ENCODE data around the gene NTM. TPM values are rescaled to one million over a fixed set of nuclear protein-coding genes. Genes with fewer than 3 reads are reported as not detected.

Gene NTM
- polyA plus RNA-seq, 1 donor (not counting 4 experiments of a cell fraction or from before 2014, with no cell fraction given) = 47.9 TPM

DNA sequence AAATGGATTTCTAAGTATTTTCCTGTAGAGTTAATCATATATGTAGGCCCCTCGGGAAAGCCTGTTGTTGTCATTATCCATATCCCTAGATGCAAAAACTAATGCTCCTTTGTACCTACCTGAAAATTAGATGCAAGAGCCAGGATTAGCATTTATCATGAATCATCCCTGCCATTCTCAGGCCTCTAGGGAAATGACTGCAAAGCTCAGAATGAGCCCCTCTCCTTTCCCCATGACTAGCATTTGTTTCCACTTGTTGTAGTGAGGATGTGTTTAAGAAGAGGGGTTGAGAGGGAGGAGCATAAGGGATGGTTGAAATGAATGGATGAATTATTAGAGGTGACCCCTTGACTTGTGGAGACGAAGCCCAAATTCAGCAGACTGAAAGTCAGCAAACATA lies 537.9 kb downstream of the NTM start:
- no peak overlapping the region for H3K4me3 ChIP-seq (ENCODE audit: control insufficient read depth in 2 of 3, extremely low read depth in 1 of 3, insufficient read depth in 2 of 3, low read depth in 1 of 3, low read length in 3 of 3)
- TF ChIP-seq, protein P1, sequence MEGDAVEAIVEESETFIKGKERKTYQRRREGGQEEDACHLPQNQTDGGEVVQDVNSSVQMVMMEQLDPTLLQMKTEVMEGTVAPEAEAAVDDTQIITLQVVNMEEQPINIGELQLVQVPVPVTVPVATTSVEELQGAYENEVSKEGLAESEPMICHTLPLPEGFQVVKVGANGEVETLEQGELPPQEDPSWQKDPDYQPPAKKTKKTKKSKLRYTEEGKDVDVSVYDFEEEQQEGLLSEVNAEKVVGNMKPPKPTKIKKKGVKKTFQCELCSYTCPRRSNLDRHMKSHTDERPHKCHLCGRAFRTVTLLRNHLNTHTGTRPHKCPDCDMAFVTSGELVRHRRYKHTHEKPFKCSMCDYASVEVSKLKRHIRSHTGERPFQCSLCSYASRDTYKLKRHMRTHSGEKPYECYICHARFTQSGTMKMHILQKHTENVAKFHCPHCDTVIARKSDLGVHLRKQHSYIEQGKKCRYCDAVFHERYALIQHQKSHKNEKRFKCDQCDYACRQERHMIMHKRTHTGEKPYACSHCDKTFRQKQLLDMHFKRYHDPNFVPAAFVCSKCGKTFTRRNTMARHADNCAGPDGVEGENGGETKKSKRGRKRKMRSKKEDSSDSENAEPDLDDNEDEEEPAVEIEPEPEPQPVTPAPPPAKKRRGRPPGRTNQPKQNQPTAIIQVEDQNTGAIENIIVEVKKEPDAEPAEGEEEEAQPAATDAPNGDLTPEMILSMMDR (optimal IDR thresholded peaks at IDR 0.05 in 1 of 3, IDR thresholded peaks at IDR 0.05 in 1 of 3, conservative IDR thresholded peaks at IDR 0.05 in 1 of 3; ENCODE audit: extremely low read depth in 1 of 3, insufficient read depth in 2 of 3, low read length in 3 of 3) = no peak
- TF ChIP-seq EZH2 (IDR thresholded peaks at IDR 0.05; ENCODE audit: low read length) = no peak
- no peak overlapping the region for H3K4me2 ChIP-seq (ENCODE audit: control insufficient read depth, extremely low read depth, insufficient read depth, low read depth, low read length)
- peaks cover 0 to 3% of the 10 kb centered on the region in 2 experiments for H3K36me3 ChIP-seq (ENCODE audit: control insufficient read depth in 2 of 2, extremely low read depth in 1 of 2, insufficient read depth in 2 of 2, low read length in 2 of 2)
- no peaks in the 10 kb centered on the region for H3K9me3 ChIP-seq (ENCODE audit: control insufficient read depth, low read depth, low read length)
- peaks cover 34% of the 10 kb centered on the region for H3K79me2 ChIP-seq (ENCODE audit: control insufficient read depth, insufficient read depth, low read length)
- no peak overlapping the region for H3K27ac ChIP-seq (ENCODE audit: control insufficient read depth, insufficient read depth, low read length)
- dilution Hi-C loops (cut with MboI; ENCODE audit: extremely low pct_ligation_motif_present, low sequenced_read_pairs) = no loop called here
- H3K4me1 ChIP-seq (ENCODE audit: control insufficient read depth, extremely low read depth, insufficient read depth, low read length) = peaks cover 38% of the 10 kb centered on the region
- no peak overlapping the region for H2AFZ ChIP-seq (ENCODE audit: control insufficient read depth, low read length)
- no peaks in the 10 kb centered on the region for H4K20me1 ChIP-seq (ENCODE audit: control insufficient read depth, extremely low read depth, insufficient read depth, low read length)
- H3K27me3 ChIP-seq (ENCODE audit: control insufficient read depth, extremely low read depth, insufficient read depth, low read length) = no peaks in the 10 kb centered on the region
- FAIRE-seq (peak; percentile 39), DNase-seq (ENCODE audit: low read depth, low spot score) (no peak)
- H3K9me1 ChIP-seq (ENCODE audit: control insufficient read depth, extremely low read depth, insufficient read depth, low read length) = no peaks in the 10 kb centered on the region
- H3K9ac ChIP-seq (ENCODE audit: control insufficient read depth, extremely low read depth, insufficient read depth, low read length) = no peak overlapping the region

DNA sequence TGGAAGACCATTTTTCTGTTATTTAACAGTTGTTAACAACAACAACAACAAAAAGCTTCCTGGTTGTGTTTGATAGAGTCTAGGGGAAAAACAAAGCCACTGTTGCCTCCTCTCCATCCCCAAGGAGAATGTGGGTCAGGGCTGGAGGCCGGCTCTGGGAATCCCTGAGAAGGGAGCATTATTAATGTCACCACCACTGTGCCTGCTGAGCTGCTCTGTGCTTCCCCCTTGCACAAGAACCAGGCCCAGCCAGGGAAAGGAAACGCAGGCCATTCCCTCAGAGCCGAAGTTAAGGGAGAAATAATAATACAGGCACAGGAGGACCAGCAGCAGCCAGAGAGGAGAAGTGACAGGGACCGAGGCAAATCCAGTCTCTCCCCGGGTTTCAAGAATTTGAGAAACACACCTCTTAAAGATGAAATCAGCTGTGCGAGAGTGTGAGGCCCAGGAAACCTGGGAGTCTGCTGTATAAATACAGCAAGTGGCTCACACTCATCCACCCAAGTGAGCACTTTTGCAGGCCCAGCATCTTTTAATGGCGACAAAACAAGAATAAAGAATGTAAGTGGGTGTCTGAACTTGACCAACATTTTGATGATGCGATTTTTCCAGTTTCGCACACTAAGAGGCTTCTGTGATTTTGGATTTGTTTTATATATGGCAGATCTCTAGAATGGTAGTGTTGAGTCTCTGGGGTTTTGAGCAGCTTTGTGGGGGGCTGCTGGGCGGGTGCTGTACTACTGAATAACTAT lies 539.2 kb downstream of the NTM start:
- Histone ChIP-seq H3K36me3 (ENCODE audit: control insufficient read depth in 2 of 2, extremely low read depth in 1 of 2, insufficient read depth in 2 of 2, low read length in 2 of 2) (peaks cover 0 to 3% of the 10 kb centered on the region in 2 experiments), H3K9ac (ENCODE audit: control insufficient read depth, extremely low read depth, insufficient read depth, low read length) (peak overlapping the region; percentile 73), H3K27ac (ENCODE audit: control insufficient read depth, insufficient read depth, low read length) (peak overlapping the region; percentile 52), H3K27me3 (ENCODE audit: control insufficient read depth, extremely low read depth, insufficient read depth, low read length) (no peaks in the 10 kb centered on the region), H4K20me1 (ENCODE audit: control insufficient read depth, extremely low read depth, insufficient read depth, low read length) (no peaks in the 10 kb centered on the region), H3K9me3 (ENCODE audit: control insufficient read depth, low read depth, low read length) (no peaks in the 10 kb centered on the region), H3K9me1 (ENCODE audit: control insufficient read depth, extremely low read depth, insufficient read depth, low read length) (no peaks in the 10 kb centered on the region), H2AFZ (ENCODE audit: control insufficient read depth, low read length) (no peak overlapping the region), H3K4me1 (ENCODE audit: control insufficient read depth, extremely low read depth, insufficient read depth, low read length) (peaks cover 44% of the 10 kb centered on the region), H3K79me2 (ENCODE audit: control insufficient read depth, insufficient read depth, low read length) (peaks cover 46% of the 10 kb centered on the region), H3K4me2 (ENCODE audit: control insufficient read depth, extremely low read depth, insufficient read depth, low read depth, low read length) (peak overlapping the region; percentile 89), H3K4me3 (ENCODE audit: control insufficient read depth in 2 of 3, extremely low read depth in 1 of 3, insufficient read depth in 2 of 3, low read depth in 1 of 3, low read length in 3 of 3) (peak overlapping the region; percentile 65 to 84 (median 70))
- no peak for DNase-seq (ENCODE audit: low read depth, low spot score)
- FAIRE-seq = no peak
- dilution Hi-C loops (cut with MboI; ENCODE audit: extremely low pct_ligation_motif_present, low sequenced_read_pairs) = no loop called here
- TF ChIP-seq EZH2 (IDR thresholded peaks at IDR 0.05; ENCODE audit: low read length) = no peak
- TF ChIP-seq, protein P1 (optimal IDR thresholded peaks at IDR 0.05 in 1 of 3, IDR thresholded peaks at IDR 0.05 in 1 of 3, conservative IDR thresholded peaks at IDR 0.05 in 1 of 3; ENCODE audit: extremely low read depth in 1 of 3, insufficient read depth in 2 of 3, low read length in 3 of 3) = no peak
